HCT116 (cell line): Measurements from ENCODE around the gene UNK. TPM values are rescaled to one million over a fixed set of nuclear protein-coding genes. Genes with fewer than 3 reads are reported as not detected.

Experiments
- ATAC-seq: fragments of 200-7000 bp; cut with Tn5 transposase; 2 replicates; pipeline ENCODE4 v1.9.1; 2020; ENCODE audit warnings: mild to moderate bottlenecking, moderate library complexity
- BruUV-seq: library from RNA; stranded (reverse); fragments of 400-500 nt; replicated peaks from 2 replicates; lab custom pipeline; 2021; lab: Mats Ljungman, UMichigan
- CTCF ChIA-PET: fragments of 300-600 bp; sonication (Branson Sonifier 250); formaldehyde crosslinking; loops from one replicate; lab custom pipeline; 2021; ENCODE audit warnings: antibody characterized with exemption; lab: Charles Lee
- POLR2A ChIA-PET: fragments of 300-600, 350-600 bp; sonication (Branson Sonifier 250); formaldehyde crosslinking; loops from one replicate; lab custom pipeline; 2021; ENCODE audit warnings: antibody characterized with exemption; lab: Charles Lee
- RAD21 ChIA-PET, 2 experiments: fragments of 300-600 bp; sonication (Branson Sonifier 250); formaldehyde crosslinking; loops; one replicate each; lab custom pipeline; 2023; ENCODE audit warnings: low total read pairs in 2 of 2; ENCODE audit not compliant: uncharacterized antibody in 2 of 2, unreplicated experiment in 2 of 2, low non-redundant PET in 1 of 2; lab: Charles Lee
- DNase-seq: peaks from one replicate; pipeline ENCODE4 v3.0.0-alpha.2; 2010; ENCODE audit warnings: low read depth, low spot score
- H2AFZ ChIP-seq: fragments of 200-600 bp; shearing (Covaris generic), sonication (generic); 2 replicates; pipeline ENCODE4 v1.6.1; 2017; ENCODE audit warnings: low read depth, mixed run types, mixed read lengths, antibody characterized with exemption, low read length; ENCODE audit not compliant: poor library complexity, severe bottlenecking
- H3K27ac ChIP-seq: 2 replicates; pipeline ENCODE4 v1.5.1; 2012; ENCODE audit warnings: low read depth, low read length
- H3K27me3 ChIP-seq: fragments of 200-600 bp; sonication (generic); 2 replicates; pipeline ENCODE4 v1.6.1; 2016; ENCODE audit warnings: mixed run types, low read length, mixed read lengths; ENCODE audit not compliant: insufficient read depth
- H3K36me3 ChIP-seq, 2 experiments: fragments of 200-500 bp in 1 of 2; fragments of 200-600 bp in 1 of 2; sonication (Bioruptor generic) in 1 of 2; sonication (generic) in 1 of 2; 2 replicates each; pipeline versions ENCODE4 v1.5.1 to v1.6.1; 2014 to 2016; ENCODE audit warnings: low read length in 2 of 2, inconsistent platforms in 1 of 2, mixed read lengths in 1 of 2, mixed run types in 1 of 2; ENCODE audit not compliant: insufficient read depth in 2 of 2, control insufficient read depth in 1 of 2
- H3K4me1 ChIP-seq, 2 experiments: fragments of 200-600 bp in 1 of 2; sonication (generic) in 1 of 2; 2 replicates each; pipeline versions ENCODE4 v1.5.1 to v1.6.1; 2012 to 2017; ENCODE audit warnings: low read length in 2 of 2, inconsistent platforms in 1 of 2, mild to moderate bottlenecking in 1 of 2, mixed read lengths in 1 of 2, mixed run types in 1 of 2, moderate library complexity in 1 of 2; ENCODE audit not compliant: insufficient read depth in 2 of 2, control insufficient read depth in 1 of 2
- H3K4me2 ChIP-seq: fragments of 200-600 bp; sonication (generic); 2 replicates; pipeline ENCODE4 v1.6.1; 2017; ENCODE audit warnings: mixed run types, low read length, mixed read lengths
- H3K4me3 ChIP-seq, 2 experiments: fragments of 200-600 bp in 1 of 2; sonication (generic) in 1 of 2; replicated peaks in 1 of 2; 2 replicates each; pipeline ENCODE4 v1.5.1; 2011 to 2016; ENCODE audit warnings: low read length in 2 of 2, control low read depth in 1 of 2, low read depth in 1 of 2, mild to moderate bottlenecking in 1 of 2, mixed read lengths in 1 of 2, mixed run types in 1 of 2
- H3K79me2 ChIP-seq: fragments of 200-600 bp; sonication (generic); 2 replicates; pipeline ENCODE4 v1.6.1; 2017; ENCODE audit warnings: mild to moderate bottlenecking, mixed run types, low read length, moderate library complexity, mixed read lengths; ENCODE audit not compliant: insufficient read depth
- H3K9ac ChIP-seq: fragments of 200-600 bp; sonication (generic); 2 replicates; pipeline ENCODE4 v1.6.1; 2016; ENCODE audit warnings: low read length, mixed read lengths
- H3K9me2 ChIP-seq: fragments of 200-600 bp; sonication (generic), shearing (Covaris generic); 2 replicates; pipeline ENCODE4 v1.6.1; 2017; ENCODE audit warnings: mixed run types, mild to moderate bottlenecking, moderate library complexity; ENCODE audit not compliant: insufficient read depth
- H3K9me3 ChIP-seq, 2 experiments: fragments of 200-500 bp in 1 of 2; fragments of 200-600 bp in 1 of 2; sonication (Bioruptor generic) in 1 of 2; sonication (generic) in 1 of 2; 2 replicates each; pipeline ENCODE4 v1.6.1; 2014 to 2017; ENCODE audit warnings: low read length in 2 of 2, mixed read lengths in 2 of 2, inconsistent platforms in 1 of 2, low read depth in 1 of 2, mild to moderate bottlenecking in 1 of 2, mixed run types in 1 of 2, moderate library complexity in 1 of 2; ENCODE audit not compliant: control insufficient read depth in 1 of 2, insufficient read depth in 1 of 2
- H4K20me1 ChIP-seq: fragments of 200-600 bp; sonication (generic), shearing (Covaris generic); 2 replicates; pipeline ENCODE4 v1.6.1; 2017; ENCODE audit warnings: mixed run types, mild to moderate bottlenecking, moderate library complexity; ENCODE audit not compliant: insufficient read depth
- CEBPB ChIP-seq: IDR thresholded peaks from 2 replicates; pipeline ENCODE4 v1.6.1; 2012; ENCODE audit warnings: low read depth
- EZH2 ChIP-seq: fragments of 200-600 bp; sonication (generic); IDR thresholded peaks from 2 replicates; pipeline ENCODE4 v1.6.1; 2017; ENCODE audit warnings: antibody characterized with exemption, mixed run types
- POLR2AphosphoS5 ChIP-seq: IDR thresholded peaks from 2 replicates; pipeline ENCODE4 v1.6.1; 2011; ENCODE audit warnings: mild to moderate bottlenecking, low read depth, low read length, moderate library complexity
- RAD21 ChIP-seq: IDR thresholded peaks from 2 replicates; pipeline ENCODE4 v1.6.1; 2012; ENCODE audit warnings: low read depth, mild to moderate bottlenecking
- SIN3A ChIP-seq: IDR thresholded peaks from 2 replicates; pipeline ENCODE4 v1.6.1; 2012; ENCODE audit warnings: low read depth
- SP1 ChIP-seq: IDR thresholded peaks from 2 replicates; pipeline ENCODE4 v1.6.1; 2012; ENCODE audit warnings: low read depth
- TCF7L2 ChIP-seq: IDR thresholded peaks from 2 replicates; pipeline ENCODE4 v1.7.0; 2011; ENCODE audit warnings: borderline replicate concordance, inconsistent platforms; ENCODE audit not compliant: insufficient read depth, insufficient read length; ENCODE audit errors: extremely low read depth
- ZFX ChIP-seq: fragments of 450-650 bp; IDR thresholded peaks from 2 replicates; pipeline ENCODE4 v1.6.1; 2017
- intact Hi-C: fragments of 100-400 bp; cut with micrococcal nuclease; formaldehyde crosslinking; loops from 2 replicates; pipeline ENCODE4 v1.10.0; 2022
- total RNA-seq: library from RNA; stranded (reverse); gene quantifications from one replicate; pipeline ENCODE4 v1.2.1, GENCODE V29; 2021; ENCODE audit not compliant: unreplicated experiment
- TF ChIP-seq, protein P1 (sequence below): IDR thresholded peaks from 2 replicates; pipeline ENCODE4 v1.6.1; 2011; ENCODE audit warnings: mild to moderate bottlenecking, low read length, moderate library complexity; ENCODE audit not compliant: insufficient replicate concordance; ENCODE audit errors: extremely low read depth
- TF ChIP-seq, protein P2 (sequence below): IDR thresholded peaks from 2 replicates; pipeline ENCODE4 v1.6.1; 2012; ENCODE audit warnings: low read depth

The UNK gene
- total RNA-seq, 1 experiment from 2014 or later, result 40.6 TPM

DNA sequence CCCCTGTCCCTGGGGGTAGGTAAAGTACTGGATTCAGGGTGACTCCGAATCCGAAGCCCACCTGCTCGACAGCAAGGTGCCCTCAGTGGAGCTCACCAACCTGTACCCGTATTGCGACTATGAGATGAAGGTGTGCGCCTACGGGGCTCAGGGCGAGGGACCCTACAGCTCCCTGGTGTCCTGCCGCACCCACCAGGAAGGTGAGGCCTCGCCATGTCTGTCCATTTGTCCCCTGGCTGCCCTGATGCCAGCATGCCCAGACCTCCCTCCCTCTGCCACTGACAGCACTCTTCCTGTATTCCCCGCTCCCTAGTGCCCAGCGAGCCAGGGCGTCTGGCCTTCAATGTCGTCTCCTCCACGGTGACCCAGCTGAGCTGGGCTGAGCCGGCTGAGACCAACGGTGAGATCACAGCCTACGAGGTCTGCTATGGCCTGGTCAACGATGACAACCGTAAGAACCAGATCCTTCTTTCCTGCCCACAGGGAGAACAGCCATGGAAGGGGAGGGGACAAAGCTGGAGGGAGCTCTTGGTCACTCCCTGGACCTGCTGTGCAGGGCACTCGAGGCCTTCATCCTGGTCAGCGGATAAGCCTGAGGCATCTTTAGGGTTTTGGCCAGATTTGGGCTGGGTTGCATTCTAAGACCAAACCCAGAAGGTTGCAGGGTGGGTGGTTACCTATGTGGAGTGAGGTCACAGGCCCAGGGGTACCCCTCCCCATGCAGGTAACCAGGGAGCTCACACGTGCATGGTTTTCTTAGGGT lies 33.8 kb upstream of the UNK start:
- TF ChIP-seq TCF7L2, result no peak
- TF ChIP-seq EZH2, result no peak
- TF ChIP-seq SIN3A, result no peak
- no peak; the same call in 1 of the 2 replicates for TF ChIP-seq ZFX
- no peak for TF ChIP-seq CEBPB
- Histone ChIP-seq H3K4me1 (peaks cover 0 to 3% of the 10 kb centered on the region in 2 experiments; a peak in 1 of 4 replicates), H3K9ac (no peak overlapping the region), H3K4me3 (no peak overlapping the region), H3K9me3 (no peaks in the 10 kb centered on the region), H4K20me1 (no peaks in the 10 kb centered on the region; the same call in 1 of the 2 replicates), H3K79me2 (no peaks in the 10 kb centered on the region; the same call in 1 of the 2 replicates), H3K36me3 (peaks cover 35 to 75% of the 10 kb centered on the region in 2 experiments; a peak in 3 of 4 replicates), H2AFZ (no peak overlapping the region), H3K27me3 (no peaks in the 10 kb centered on the region), H3K4me2 (no peak overlapping the region), H3K27ac (no peak overlapping the region), H3K9me2 (no peaks in the 10 kb centered on the region)
- ChIA-PET RAD21 (interaction anchor here (1.5 to 2.3 kb wide), 2 partner anchors 118 to 149 kb away, joined by 3 to 6 read pairs; partner anchors contain the start of gene SMIM5 (in 1 of the 2)), CTCF (interaction anchor here (0.7 to 7.5 kb wide), 7 partner anchors 12 to 149 kb away, joined by 3 to 174 read pairs (median 73); partner anchors contain the start of genes GALK1, ITGB4 and SMIM5), POLR2A (no interaction called here)
- no peak for ATAC-seq
- no peak for DNase-seq
- intact Hi-C loops, result loop anchor here (10.0 kb wide), 1 partner anchor 326 kb away; no protein-coding TSS in a partner anchor
- BruUV-seq, result no TSS peak

DNA sequence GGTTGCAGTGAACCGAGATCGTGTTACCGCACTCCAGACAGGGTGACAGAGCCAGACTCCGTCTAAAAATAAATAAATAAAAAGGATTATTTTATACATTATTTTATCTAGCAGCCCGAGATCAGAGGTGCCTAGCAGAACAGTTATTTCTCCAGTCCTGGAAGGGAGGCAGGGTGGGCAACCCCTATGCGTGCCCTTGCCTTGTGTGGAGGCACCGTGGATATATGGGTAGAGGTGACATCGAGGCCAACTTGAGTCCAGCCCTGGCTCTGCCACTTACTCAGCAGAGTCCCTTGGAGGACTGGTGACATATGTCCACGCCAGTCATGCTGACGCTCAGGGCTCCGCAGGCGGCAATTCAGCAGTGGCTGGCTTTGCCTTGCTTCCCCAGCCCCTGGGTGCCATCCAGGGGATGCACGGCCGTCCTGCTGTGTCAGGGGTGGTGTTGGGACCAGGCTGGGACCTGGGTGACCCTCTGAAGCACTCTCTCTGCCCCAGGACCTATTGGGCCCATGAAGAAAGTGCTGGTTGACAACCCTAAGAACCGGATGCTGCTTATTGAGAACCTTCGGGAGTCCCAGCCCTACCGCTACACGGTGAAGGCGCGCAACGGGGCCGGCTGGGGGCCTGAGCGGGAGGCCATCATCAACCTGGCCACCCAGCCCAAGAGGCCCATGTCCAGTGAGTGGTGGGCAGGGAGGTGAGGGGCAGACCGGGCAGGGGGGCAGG lies 32.8 kb upstream of the UNK start:
- H3K79me2 ChIP-seq, result no peaks in the 10 kb centered on the region; the same call in 1 of the 2 replicates
- no peak overlapping the region; the same call in 1 of the 2 replicates for H3K27ac ChIP-seq
- CTCF ChIA-PET, result interaction anchor here (1.5 to 7.5 kb wide), 3 partner anchors 14 to 119 kb away, joined by 3 to 169 read pairs (median 4); partner anchors contain the start of gene SMIM5
- H3K9me2 ChIP-seq, result no peaks in the 10 kb centered on the region
- H3K4me2 ChIP-seq, result no peak overlapping the region
- POLR2A ChIA-PET, result no interaction called here
- H2AFZ ChIP-seq, result no peak overlapping the region
- no peak for ATAC-seq
- peaks cover 0 to 3% of the 10 kb centered on the region in 2 experiments; a peak in 1 of 4 replicates for H3K4me1 ChIP-seq
- intact Hi-C loops, result loop anchor here (10.0 kb wide), 1 partner anchor 327 kb away; no protein-coding TSS in a partner anchor
- no peak overlapping the region for H3K4me3 ChIP-seq
- H3K9me3 ChIP-seq, result no peaks in the 10 kb centered on the region
- H3K36me3 ChIP-seq, result peaks cover 35 to 81% of the 10 kb centered on the region in 2 experiments; a peak in 3 of 4 replicates
- H3K27me3 ChIP-seq, result no peaks in the 10 kb centered on the region
- H4K20me1 ChIP-seq, result no peaks in the 10 kb centered on the region; the same call in 1 of the 2 replicates
- RAD21 ChIA-PET, result no interaction called here
- H3K9ac ChIP-seq, result no peak overlapping the region
- no peak for DNase-seq
- BruUV-seq, result TSS peak; percentile 1
- TF ChIP-seq SP1 (no peak), TCF7L2 (no peak), POLR2AphosphoS5 (no peak; the same call in 1 of the 2 replicates), RAD21 (no peak)
- TF ChIP-seq, protein P1, sequence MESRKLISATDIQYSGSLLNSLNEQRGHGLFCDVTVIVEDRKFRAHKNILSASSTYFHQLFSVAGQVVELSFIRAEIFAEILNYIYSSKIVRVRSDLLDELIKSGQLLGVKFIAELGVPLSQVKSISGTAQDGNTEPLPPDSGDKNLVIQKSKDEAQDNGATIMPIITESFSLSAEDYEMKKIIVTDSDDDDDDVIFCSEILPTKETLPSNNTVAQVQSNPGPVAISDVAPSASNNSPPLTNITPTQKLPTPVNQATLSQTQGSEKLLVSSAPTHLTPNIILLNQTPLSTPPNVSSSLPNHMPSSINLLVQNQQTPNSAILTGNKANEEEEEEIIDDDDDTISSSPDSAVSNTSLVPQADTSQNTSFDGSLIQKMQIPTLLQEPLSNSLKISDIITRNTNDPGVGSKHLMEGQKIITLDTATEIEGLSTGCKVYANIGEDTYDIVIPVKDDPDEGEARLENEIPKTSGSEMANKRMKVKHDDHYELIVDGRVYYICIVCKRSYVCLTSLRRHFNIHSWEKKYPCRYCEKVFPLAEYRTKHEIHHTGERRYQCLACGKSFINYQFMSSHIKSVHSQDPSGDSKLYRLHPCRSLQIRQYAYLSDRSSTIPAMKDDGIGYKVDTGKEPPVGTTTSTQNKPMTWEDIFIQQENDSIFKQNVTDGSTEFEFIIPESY, result no peak
- TF ChIP-seq, protein P2, sequence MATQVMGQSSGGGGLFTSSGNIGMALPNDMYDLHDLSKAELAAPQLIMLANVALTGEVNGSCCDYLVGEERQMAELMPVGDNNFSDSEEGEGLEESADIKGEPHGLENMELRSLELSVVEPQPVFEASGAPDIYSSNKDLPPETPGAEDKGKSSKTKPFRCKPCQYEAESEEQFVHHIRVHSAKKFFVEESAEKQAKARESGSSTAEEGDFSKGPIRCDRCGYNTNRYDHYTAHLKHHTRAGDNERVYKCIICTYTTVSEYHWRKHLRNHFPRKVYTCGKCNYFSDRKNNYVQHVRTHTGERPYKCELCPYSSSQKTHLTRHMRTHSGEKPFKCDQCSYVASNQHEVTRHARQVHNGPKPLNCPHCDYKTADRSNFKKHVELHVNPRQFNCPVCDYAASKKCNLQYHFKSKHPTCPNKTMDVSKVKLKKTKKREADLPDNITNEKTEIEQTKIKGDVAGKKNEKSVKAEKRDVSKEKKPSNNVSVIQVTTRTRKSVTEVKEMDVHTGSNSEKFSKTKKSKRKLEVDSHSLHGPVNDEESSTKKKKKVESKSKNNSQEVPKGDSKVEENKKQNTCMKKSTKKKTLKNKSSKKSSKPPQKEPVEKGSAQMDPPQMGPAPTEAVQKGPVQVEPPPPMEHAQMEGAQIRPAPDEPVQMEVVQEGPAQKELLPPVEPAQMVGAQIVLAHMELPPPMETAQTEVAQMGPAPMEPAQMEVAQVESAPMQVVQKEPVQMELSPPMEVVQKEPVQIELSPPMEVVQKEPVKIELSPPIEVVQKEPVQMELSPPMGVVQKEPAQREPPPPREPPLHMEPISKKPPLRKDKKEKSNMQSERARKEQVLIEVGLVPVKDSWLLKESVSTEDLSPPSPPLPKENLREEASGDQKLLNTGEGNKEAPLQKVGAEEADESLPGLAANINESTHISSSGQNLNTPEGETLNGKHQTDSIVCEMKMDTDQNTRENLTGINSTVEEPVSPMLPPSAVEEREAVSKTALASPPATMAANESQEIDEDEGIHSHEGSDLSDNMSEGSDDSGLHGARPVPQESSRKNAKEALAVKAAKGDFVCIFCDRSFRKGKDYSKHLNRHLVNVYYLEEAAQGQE, result no peak
